Loucy (cell line): ENCODE results near the gene GMFB.
"Not testable (repeated sequence)": the region's sequence is repeated elsewhere in the genome, so short reads cannot be mapped to it uniquely, and the experiment has no call there.

Source experiments
- H2AFZ ChIP-seq: fragments of 200-600 bp; sonication (generic); 2 replicates; pipeline ENCODE4 v1.6.0; 2016; ENCODE audit warnings: antibody characterized with exemption, mild to moderate bottlenecking, low read length, moderate library complexity
- H3F3A ChIP-seq: fragments of 200-600 bp; 2 replicates; pipeline ENCODE4 v1.6.0; 2016; ENCODE audit warnings: antibody characterized with exemption, low read depth, mild to moderate bottlenecking
- H3K27me3 ChIP-seq: fragments of 200-600 bp; sonication (generic); 2 replicates; pipeline ENCODE4 v1.6.1; 2014; ENCODE audit warnings: low read length, mild to moderate bottlenecking; ENCODE audit not compliant: insufficient read depth, poor library complexity, severe bottlenecking
- H3K36me3 ChIP-seq: fragments of 200-600 bp; sonication (generic); 2 replicates; pipeline ENCODE4 v1.6.1; 2016; ENCODE audit warnings: low read length; ENCODE audit not compliant: insufficient read depth
- H3K4me1 ChIP-seq: fragments of 200-600 bp; sonication (generic); 2 replicates; pipeline ENCODE4 v1.5.1; 2014; ENCODE audit warnings: low read length, mild to moderate bottlenecking; ENCODE audit not compliant: insufficient read depth, poor library complexity, severe bottlenecking
- H3K4me2 ChIP-seq: fragments of 200-600 bp; sonication (generic); 2 replicates; pipeline ENCODE4 v1.6.0; 2014; ENCODE audit warnings: antibody characterized with exemption, low read length, low read depth, mild to moderate bottlenecking; ENCODE audit not compliant: poor library complexity, severe bottlenecking
- H3K4me3 ChIP-seq: fragments of 200-600 bp; sonication (generic); 2 replicates; pipeline ENCODE4 v1.5.1; 2014; ENCODE audit warnings: low read length, mild to moderate bottlenecking, mixed read lengths; ENCODE audit not compliant: poor library complexity, severe bottlenecking
- H3K79me2 ChIP-seq: fragments of 200-600 bp; sonication (generic); 2 replicates; pipeline ENCODE4 v1.6.1; 2014; ENCODE audit warnings: low read length; ENCODE audit not compliant: insufficient read depth
- H3K9ac ChIP-seq: fragments of 200-600 bp; sonication (generic); 2 replicates; pipeline ENCODE4 v1.6.0; 2014; ENCODE audit warnings: mild to moderate bottlenecking, low read depth, low read length, moderate library complexity; ENCODE audit not compliant: poor library complexity, severe bottlenecking
- H3K9me2 ChIP-seq: fragments of 200-600 bp; sonication (generic); replicated peaks from 2 replicates; pipeline ENCODE4 v1.6.1; 2016; ENCODE audit warnings: low read depth, low read length, mixed read lengths
- H3K9me3 ChIP-seq: fragments of 200-600 bp; sonication (generic); 2 replicates; pipeline ENCODE4 v1.6.1; 2014; ENCODE audit warnings: mild to moderate bottlenecking, antibody characterized with exemption, low read length, low read depth; ENCODE audit not compliant: insufficient read depth
- H4K20me1 ChIP-seq: fragments of 200-600 bp; sonication (generic); 2 replicates; pipeline ENCODE4 v1.6.0; 2014; ENCODE audit warnings: antibody characterized with exemption, low read length, mild to moderate bottlenecking; ENCODE audit not compliant: insufficient read depth, poor library complexity, severe bottlenecking
- CTCF ChIP-seq: fragments of 200-600 bp; sonication (generic); conservative IDR thresholded peaks from 2 replicates; pipeline ENCODE4 v1.5.1; 2014; ENCODE audit warnings: mild to moderate bottlenecking, antibody characterized with exemption, low read length
- EZH2phosphoT487 ChIP-seq: fragments of 200-600 bp; IDR thresholded peaks from 2 replicates; pipeline ENCODE4 v1.6.1; 2018; ENCODE audit warnings: antibody characterized with exemption, mild to moderate bottlenecking, moderate library complexity, borderline replicate concordance

GMFB gene

GRCh38 chr14:54446161-54446693 is 42.6 kb downstream of the GMFB start:
- no peak overlapping the region for H3K4me2 ChIP-seq

GRCh38 chr14:54444681-54445080 is 44.1 kb downstream of the GMFB start:
- Histone ChIP-seq H3K4me1 (peaks cover 14% of the 10 kb centered on the region), H3F3A (no peaks in the 10 kb centered on the region), H3K36me3 (no peaks in the 10 kb centered on the region), H3K27me3 (peaks cover 4% of the 10 kb centered on the region), H4K20me1 (peaks cover 11% of the 10 kb centered on the region), H3K79me2 (peaks cover 11% of the 10 kb centered on the region), H3K4me3 (no peak overlapping the region), H3K9me2 (no peaks in the 10 kb centered on the region), H2AFZ (no peak overlapping the region), H3K4me2 (no peak overlapping the region), H3K9ac (no peak overlapping the region), H3K9me3 (no peaks in the 10 kb centered on the region)
- TF ChIP-seq EZH2phosphoT487: no peak

More at GRCh38 chr14:54446161-54446693, 42.6 kb downstream of the GMFB start:
- H2AFZ ChIP-seq: no peak overlapping the region
- TF ChIP-seq CTCF: no peak
- no peak for TF ChIP-seq EZH2phosphoT487
- no peaks in the 10 kb centered on the region for H3F3A ChIP-seq
- H4K20me1 ChIP-seq: no peaks in the 10 kb centered on the region
- no peaks in the 10 kb centered on the region for H3K9me3 ChIP-seq
- no peaks in the 10 kb centered on the region for H3K79me2 ChIP-seq
- no peak overlapping the region for H3K4me3 ChIP-seq
- no peak overlapping the region for H3K9ac ChIP-seq
- H3K36me3 ChIP-seq: no peaks in the 10 kb centered on the region
- no peaks in the 10 kb centered on the region for H3K9me2 ChIP-seq
- peaks cover 4% of the 10 kb centered on the region for H3K27me3 ChIP-seq
- peaks cover 7% of the 10 kb centered on the region for H3K4me1 ChIP-seq

- Histone ChIP-seq H3F3A (no peaks in the 10 kb centered on the region), H4K20me1 (peaks cover 18% of the 10 kb centered on the region), H3K4me2 (no peak overlapping the region), H3K9me2 (no peaks in the 10 kb centered on the region), H3K9me3 (no peaks in the 10 kb centered on the region), H3K9ac (no peak overlapping the region), H3K4me1 (peaks cover 19% of the 10 kb centered on the region), H3K36me3 (no peaks in the 10 kb centered on the region), H3K27me3 (peaks cover 4% of the 10 kb centered on the region), H2AFZ (no peak overlapping the region), H3K79me2 (peaks cover 18% of the 10 kb centered on the region), H3K4me3 (no peak overlapping the region)
- TF ChIP-seq CTCF (no peak), EZH2phosphoT487 (no peak)
Measured at GRCh38 chr14:54443981-54444380, 44.8 kb downstream of the GMFB start.

- Histone ChIP-seq H3K79me2 (peaks cover 29% of the 10 kb centered on the region), H3K4me1 (peaks cover 29% of the 10 kb centered on the region), H4K20me1 (peaks cover 28% of the 10 kb centered on the region)
- not testable (repeated sequence) for H3K27me3 ChIP-seq, H3K4me3 ChIP-seq, H2AFZ ChIP-seq, H3F3A ChIP-seq, H3K36me3 ChIP-seq, H3K9ac ChIP-seq, H3K9me3 ChIP-seq, H3K4me2 ChIP-seq, H3K9me2 ChIP-seq
Measured at GRCh38 chr14:54442961-54443360, 45.8 kb downstream of the GMFB start.
